ENCODE measurements around the gene HOXB9.

Gene HOXB9

GRCh38 chr17:48574505-48575065 lies 51.6 kb downstream of the HOXB9 start:
- H3K4me3 ChIP-seq (ENCODE audit: severe bottlenecking) = no peak overlapping the region
- no peak for DNase-seq (ENCODE audit: low spot score)

GRCh38 chr17:48571826-48572417 lies 54.2 kb downstream of the HOXB9 start:
- Histone ChIP-seq H3K4me3 (ENCODE audit: severe bottlenecking) (no peak overlapping the region), H3K27ac (ENCODE audit: poor library complexity, severe bottlenecking) (no peak overlapping the region), H3K4me1 (ENCODE audit: insufficient read depth, poor library complexity, severe bottlenecking) (peaks cover 5% of the 10 kb centered on the region), H3K27me3 (ENCODE audit: insufficient read depth, poor library complexity, severe bottlenecking) (no peaks in the 10 kb centered on the region), H3K9me3 (ENCODE audit: severe bottlenecking) (no peaks in the 10 kb centered on the region), H3K36me3 (ENCODE audit: low read depth) (peaks cover 5% of the 10 kb centered on the region)
- DNase-seq (ENCODE audit: low spot score) (no peak), ATAC-seq (ENCODE audit: low read depth) (no peak)
- no peak for TF ChIP-seq CTCF (IDR thresholded peaks at IDR 0.05; ENCODE audit: poor library complexity, severe bottlenecking)

More at GRCh38 chr17:48574505-48575065, 51.6 kb downstream of the HOXB9 start:
- Histone ChIP-seq H3K36me3 (ENCODE audit: low read depth) (peaks cover 5% of the 10 kb centered on the region), H3K27me3 (ENCODE audit: insufficient read depth, poor library complexity, severe bottlenecking) (no peaks in the 10 kb centered on the region), H3K4me1 (ENCODE audit: insufficient read depth, poor library complexity, severe bottlenecking) (peaks cover 5% of the 10 kb centered on the region), H3K9me3 (ENCODE audit: severe bottlenecking) (no peaks in the 10 kb centered on the region), H3K27ac (ENCODE audit: poor library complexity, severe bottlenecking) (no peak overlapping the region)
- no peak for ATAC-seq (ENCODE audit: low read depth)
- no peak for TF ChIP-seq CTCF (IDR thresholded peaks at IDR 0.05; ENCODE audit: poor library complexity, severe bottlenecking)

Data from RWPE2 (cell line).